Measurements from ENCODE around the gene TIMM22.
"Not testable (repeated sequence)": the region's sequence is repeated elsewhere in the genome, so short reads cannot be mapped to it uniquely, and the experiment has no call there.

Gene TIMM22

GRCh38 chr17:996554-997344, at the start of gene TIMM22:
TSS of gene TIMM22 (plus strand) at chr17:997129. CDS start at chr17:997143, 14 bp downstream.
- DNase-seq = peak; percentile 90

GRCh38 chr17:948284-948852, 48.6 kb upstream of the TIMM22 start:
- DNase-seq = no peak

- no peak for DNase-seq
Measured at GRCh38 chr17:949623-950303, 47.2 kb upstream of the TIMM22 start.

- no peak for DNase-seq
Measured at GRCh38 chr17:951325-952132, 45.4 kb upstream of the TIMM22 start.

- not testable (repeated sequence) for DNase-seq
Measured at GRCh38 chr17:952592-952991, 44.3 kb upstream of the TIMM22 start.

- no peak for DNase-seq
Measured at GRCh38 chr17:953767-954166, 43.2 kb upstream of the TIMM22 start.

GRCh38 chr17:954431-955164, 42.3 kb upstream of the TIMM22 start:
- no peak for DNase-seq

GRCh38 chr17:956905-957304, 40.0 kb upstream of the TIMM22 start:
- DNase-seq = no peak

- no peak for DNase-seq
Measured at GRCh38 chr17:957856-958421, 39.0 kb upstream of the TIMM22 start.

- DNase-seq = no peak
Measured at GRCh38 chr17:958712-959451, 38.0 kb upstream of the TIMM22 start.

GRCh38 chr17:962166-962565, 34.8 kb upstream of the TIMM22 start:
- no peak for DNase-seq

- no peak for DNase-seq
Measured at GRCh38 chr17:962670-963069, 34.3 kb upstream of the TIMM22 start.

- DNase-seq = no peak
Measured at GRCh38 chr17:964876-965275, 32.1 kb upstream of the TIMM22 start.

- DNase-seq = no peak
Measured at GRCh38 chr17:965311-965989, 31.5 kb upstream of the TIMM22 start.

- DNase-seq = no peak
Measured at GRCh38 chr17:967122-967521, 29.8 kb upstream of the TIMM22 start.

- DNase-seq = no peak
Measured at GRCh38 chr17:968812-969730, 27.9 kb upstream of the TIMM22 start.

GRCh38 chr17:969811-970355, 27.0 kb upstream of the TIMM22 start:
- no peak for DNase-seq

- no peak for DNase-seq
Measured at GRCh38 chr17:970364-970763, 26.6 kb upstream of the TIMM22 start.

- DNase-seq = not testable (repeated sequence)
Measured at GRCh38 chr17:971861-972260, 25.1 kb upstream of the TIMM22 start.

Data from COR-L47 (cell line).